Caco-2 (cell line): Measurements from ENCODE around the gene SLC44A1. TPM values are rescaled to one million over a fixed set of nuclear protein-coding genes. Genes with fewer than 3 reads are reported as not detected.
"Not testable (repeated sequence)": the region's sequence is repeated elsewhere in the genome, so short reads cannot be mapped to it uniquely, and the experiment has no call there.

Experiments used
- BruUV-seq: library from RNA; stranded (reverse); fragments of 400-500 nt; replicated peaks from 2 replicates; lab custom pipeline; 2021; lab: Mats Ljungman, UMichigan
- CTCF ChIA-PET: fragments of 300-600 bp; sonication (Branson Sonifier 250); formaldehyde crosslinking; loops from one replicate; lab custom pipeline; 2022; ENCODE audit warnings: antibody characterized with exemption; lab: Charles Lee
- POLR2A ChIA-PET: fragments of 300-600 bp; sonication (Branson Sonifier 250); formaldehyde crosslinking; loops from one replicate; lab custom pipeline; 2022; ENCODE audit warnings: antibody characterized with exemption; lab: Charles Lee
- DNase-seq, 2 experiments: peaks; one replicate each; pipeline versions ENCODE4 v3.0.0 to v3.0.0-alpha.2; 2020 to 2022
- H3K27me3 ChIP-seq: replicated peaks from 2 replicates; pipeline ENCODE4 v1.6.0; 2011; ENCODE audit warnings: low read length; ENCODE audit not compliant: control insufficient read depth, insufficient read depth
- H3K36me3 ChIP-seq: 2 replicates; pipeline ENCODE4 v1.5.1; 2011; ENCODE audit warnings: low read length; ENCODE audit not compliant: control insufficient read depth, insufficient read depth
- H3K4me1 ChIP-seq: fragments of 250-450 bp; sonication (Bioruptor Pico); 2 replicates; pipeline ENCODE4 v1.5.1; 2020; ENCODE audit warnings: mild to moderate bottlenecking
- H3K4me3 ChIP-seq: 2 replicates; pipeline ENCODE4 v1.5.1; 2011; ENCODE audit warnings: low read depth, mild to moderate bottlenecking, control low read depth, low read length
- H3K9me3 ChIP-seq: fragments of 250-450 bp; sonication (Bioruptor Pico); 2 replicates; pipeline ENCODE4 v1.5.1; 2020; ENCODE audit warnings: mild to moderate bottlenecking, moderate library complexity
- H3K27ac Mint-ChIP-seq: one replicate; pipeline ENCODE4 v1.8.0; 2022; ENCODE audit warnings: mixed read lengths; ENCODE audit not compliant: unreplicated experiment
- H3K27me3 Mint-ChIP-seq: one replicate; pipeline ENCODE4 v1.8.0; 2022; ENCODE audit warnings: mixed read lengths; ENCODE audit not compliant: insufficient read depth, unreplicated experiment
- H3K36me3 Mint-ChIP-seq: one replicate; pipeline ENCODE4 v1.8.0; 2022; ENCODE audit warnings: mild to moderate bottlenecking, mixed read lengths; ENCODE audit not compliant: insufficient read depth, unreplicated experiment
- H3K4me1 Mint-ChIP-seq: one replicate; pipeline ENCODE4 v1.8.0; 2022; ENCODE audit warnings: low read depth, mixed read lengths; ENCODE audit not compliant: unreplicated experiment
- H3K4me3 Mint-ChIP-seq: one replicate; pipeline ENCODE4 v1.8.0; 2022; ENCODE audit warnings: mild to moderate bottlenecking, moderate library complexity, mixed read lengths; ENCODE audit not compliant: unreplicated experiment
- H3K9me3 Mint-ChIP-seq: one replicate; pipeline ENCODE4 v1.8.0; 2022; ENCODE audit warnings: mixed read lengths; ENCODE audit not compliant: unreplicated experiment
- CTCF ChIP-seq, 2 experiments: fragments of 200-600 bp in 1 of 2; IDR thresholded peaks; 1 replicate in 1 of 2; 2 replicates in 1 of 2; pipeline versions ENCODE4 v1.5.1 to v1.8.0; 2011 to 2022; ENCODE audit warnings: antibody characterized with exemption in 1 of 2, control low read depth in 1 of 2, inconsistent platforms in 1 of 2, low read depth in 1 of 2, low read length in 1 of 2, mild to moderate bottlenecking in 1 of 2, moderate library complexity in 1 of 2; ENCODE audit not compliant: insufficient read depth in 1 of 2, severe bottlenecking in 1 of 2, unreplicated experiment in 1 of 2
- intact Hi-C: fragments of 100-400 bp; cut with micrococcal nuclease; formaldehyde crosslinking; loops from one replicate; pipeline ENCODE4 v1.10.0; 2022; ENCODE audit not compliant: unreplicated experiment
- total RNA-seq: library from RNA; stranded (reverse); gene quantifications from 2 replicates; pipeline ENCODE4 v1.2.3, GENCODE V29; 2022

Gene SLC44A1
- total RNA-seq, 1 experiment from 2014 or later, result 45.8 TPM

- Histone ChIP-seq H3K9me3 (no peaks in the 10 kb centered on the region), H3K36me3 (no peaks in the 10 kb centered on the region), H3K4me1 (peaks cover 11% of the 10 kb centered on the region; the same call in 1 of the 2 replicates), H3K4me3 (no peak overlapping the region), H3K27me3 (no peaks in the 10 kb centered on the region)
- ChIA-PET POLR2A (interaction anchor here (0.7 kb wide), 1 partner anchor 157 kb away, joined by 3 read pairs; no protein-coding TSS in a partner anchor), CTCF (no interaction called here)
- Mint-ChIP-seq H3K4me1 (peaks cover 15% of the 10 kb centered on the region), H3K9me3 (no peaks in the 10 kb centered on the region), H3K27ac (no peak overlapping the region), H3K36me3 (no peaks in the 10 kb centered on the region), H3K27me3 (no peaks in the 10 kb centered on the region), H3K4me3 (no peak overlapping the region)
- intact Hi-C loops, result loop anchor here (1.0 to 2.0 kb wide), 2 partner anchors 66 to 161 kb away; no protein-coding TSS in a partner anchor
- no TSS peak for BruUV-seq
- no peak for DNase-seq
- TF ChIP-seq CTCF (IDR thresholded peaks at IDR 0.05; ENCODE audit: insufficient read depth in 1 of 2, low read depth in 1 of 2, low read length in 1 of 2, severe bottlenecking in 1 of 2, unreplicated experiment in 1 of 2), result no peak
Observed at GRCh38 chr9:105252405-105252756, 7.9 kb downstream of the SLC44A1 start.

GRCh38 chr9:105254226-105254625 is 9.8 kb downstream of the SLC44A1 start:
- Histone ChIP-seq H3K36me3 (no peaks in the 10 kb centered on the region), H3K4me3 (no peak overlapping the region), H3K4me1 (peaks cover 7% of the 10 kb centered on the region; the same call in 1 of the 2 replicates), H3K27me3 (no peaks in the 10 kb centered on the region), H3K9me3 (no peaks in the 10 kb centered on the region)
- Mint-ChIP-seq H3K9me3 (no peaks in the 10 kb centered on the region), H3K4me1 (peaks cover 16% of the 10 kb centered on the region), H3K27ac (no peak overlapping the region), H3K36me3 (no peaks in the 10 kb centered on the region), H3K4me3 (no peak overlapping the region), H3K27me3 (no peaks in the 10 kb centered on the region)
- no TSS peak for BruUV-seq
- TF ChIP-seq CTCF (IDR thresholded peaks at IDR 0.05; ENCODE audit: insufficient read depth in 1 of 2, low read depth in 1 of 2, low read length in 1 of 2, severe bottlenecking in 1 of 2, unreplicated experiment in 1 of 2), result no peak
- DNase-seq, result no peak
- ChIA-PET POLR2A (no interaction called here), CTCF (interaction anchor here (1.2 kb wide), 1 partner anchor 10 kb away, joined by 3 read pairs; the partner anchor contains the start of gene SLC44A1)
- intact Hi-C loops, result no loop called here

GRCh38 chr9:105255421-105255820 is 11.0 kb downstream of the SLC44A1 start:
- Mint-ChIP-seq H3K4me3 (no peak overlapping the region), H3K27ac (no peak overlapping the region), H3K27me3 (no peaks in the 10 kb centered on the region), H3K9me3 (no peaks in the 10 kb centered on the region), H3K36me3 (peaks cover 5% of the 10 kb centered on the region), H3K4me1 (peaks cover 23% of the 10 kb centered on the region)
- Histone ChIP-seq H3K36me3 (no peaks in the 10 kb centered on the region), H3K4me1 (peaks cover 7% of the 10 kb centered on the region; the same call in 1 of the 2 replicates), H3K27me3 (no peaks in the 10 kb centered on the region), H3K9me3 (no peaks in the 10 kb centered on the region), H3K4me3 (no peak overlapping the region)
- ChIA-PET POLR2A (no interaction called here), CTCF (no interaction called here)
- no peak for TF ChIP-seq CTCF (IDR thresholded peaks at IDR 0.05; ENCODE audit: insufficient read depth in 1 of 2, low read depth in 1 of 2, low read length in 1 of 2, severe bottlenecking in 1 of 2, unreplicated experiment in 1 of 2)
- intact Hi-C loops, result no loop called here
- DNase-seq, result no peak
- no TSS peak for BruUV-seq

- intact Hi-C loops, CTCF ChIA-PET, H3K4me3 Mint-ChIP-seq, H3K36me3 Mint-ChIP-seq, H3K27me3 Mint-ChIP-seq, H3K27me3 ChIP-seq, BruUV-seq, H3K9me3 ChIP-seq, DNase-seq, POLR2A ChIA-PET, H3K9me3 Mint-ChIP-seq, H3K36me3 ChIP-seq, H3K4me3 ChIP-seq, H3K27ac Mint-ChIP-seq, H3K4me1 ChIP-seq: not testable (repeated sequence)
- H3K4me1 Mint-ChIP-seq, result peaks cover 19% of the 10 kb centered on the region
Observed at GRCh38 chr9:105256569-105256968, 12.1 kb downstream of the SLC44A1 start.
